GM12801 (cell line): ENCODE data around the gene ATP9B.

Experiments used
- TF ChIP-seq, protein P1 (sequence below): IDR thresholded peaks from one replicate; pipeline ENCODE4 v1.5.1; 2011; ENCODE audit warnings: control low read depth; ENCODE audit not compliant: insufficient read length; ENCODE audit errors: extremely low read depth

Gene ATP9B, protein sequence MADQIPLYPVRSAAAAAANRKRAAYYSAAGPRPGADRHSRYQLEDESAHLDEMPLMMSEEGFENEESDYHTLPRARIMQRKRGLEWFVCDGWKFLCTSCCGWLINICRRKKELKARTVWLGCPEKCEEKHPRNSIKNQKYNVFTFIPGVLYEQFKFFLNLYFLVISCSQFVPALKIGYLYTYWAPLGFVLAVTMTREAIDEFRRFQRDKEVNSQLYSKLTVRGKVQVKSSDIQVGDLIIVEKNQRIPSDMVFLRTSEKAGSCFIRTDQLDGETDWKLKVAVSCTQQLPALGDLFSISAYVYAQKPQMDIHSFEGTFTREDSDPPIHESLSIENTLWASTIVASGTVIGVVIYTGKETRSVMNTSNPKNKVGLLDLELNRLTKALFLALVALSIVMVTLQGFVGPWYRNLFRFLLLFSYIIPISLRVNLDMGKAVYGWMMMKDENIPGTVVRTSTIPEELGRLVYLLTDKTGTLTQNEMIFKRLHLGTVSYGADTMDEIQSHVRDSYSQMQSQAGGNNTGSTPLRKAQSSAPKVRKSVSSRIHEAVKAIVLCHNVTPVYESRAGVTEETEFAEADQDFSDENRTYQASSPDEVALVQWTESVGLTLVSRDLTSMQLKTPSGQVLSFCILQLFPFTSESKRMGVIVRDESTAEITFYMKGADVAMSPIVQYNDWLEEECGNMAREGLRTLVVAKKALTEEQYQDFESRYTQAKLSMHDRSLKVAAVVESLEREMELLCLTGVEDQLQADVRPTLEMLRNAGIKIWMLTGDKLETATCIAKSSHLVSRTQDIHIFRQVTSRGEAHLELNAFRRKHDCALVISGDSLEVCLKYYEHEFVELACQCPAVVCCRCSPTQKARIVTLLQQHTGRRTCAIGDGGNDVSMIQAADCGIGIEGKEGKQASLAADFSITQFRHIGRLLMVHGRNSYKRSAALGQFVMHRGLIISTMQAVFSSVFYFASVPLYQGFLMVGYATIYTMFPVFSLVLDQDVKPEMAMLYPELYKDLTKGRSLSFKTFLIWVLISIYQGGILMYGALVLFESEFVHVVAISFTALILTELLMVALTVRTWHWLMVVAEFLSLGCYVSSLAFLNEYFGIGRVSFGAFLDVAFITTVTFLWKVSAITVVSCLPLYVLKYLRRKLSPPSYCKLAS

DNA sequence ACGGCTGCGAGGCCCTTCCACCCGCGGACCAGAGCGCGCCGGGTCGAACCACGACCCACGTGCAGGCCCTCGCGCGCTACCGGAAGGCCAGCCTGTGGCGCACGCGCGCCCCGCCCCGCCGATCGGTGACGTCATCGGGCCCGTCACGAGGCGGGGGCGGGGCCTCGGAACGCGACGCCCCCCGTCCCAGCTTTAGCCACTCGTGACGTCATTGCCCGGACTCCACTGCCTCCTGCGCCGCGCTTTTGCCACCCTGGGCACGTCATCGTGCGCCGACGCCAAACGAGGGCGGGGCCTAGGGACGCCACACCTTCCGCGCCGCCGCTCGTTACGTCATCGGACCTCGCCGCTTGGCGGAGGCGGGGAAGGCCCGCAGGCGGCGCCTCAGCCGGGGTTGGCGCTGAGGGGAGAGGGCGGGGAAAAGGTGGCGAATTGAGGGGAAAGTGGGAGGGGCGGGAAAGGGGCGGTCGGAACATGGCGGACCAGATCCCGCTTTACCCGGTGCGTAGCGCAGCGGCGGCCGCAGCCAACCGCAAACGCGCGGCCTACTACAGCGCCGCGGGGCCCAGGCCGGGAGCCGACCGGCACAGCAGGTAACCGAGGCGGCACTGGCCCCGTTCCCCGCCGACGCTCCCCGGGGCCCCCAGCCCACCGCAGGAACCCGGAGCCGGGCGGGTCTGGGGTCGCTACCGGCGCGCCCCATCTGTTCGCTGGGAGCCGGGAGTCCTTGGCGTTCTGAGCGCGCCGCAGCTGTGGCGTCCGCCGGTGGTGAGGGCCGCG is at the start of gene ATP9B:
Gene ATP9B (plus strand): TSS at position 458 of the 780 bp plus-strand sequence. CDS start 17 bp downstream, at position 475.
- TF ChIP-seq, protein P1, sequence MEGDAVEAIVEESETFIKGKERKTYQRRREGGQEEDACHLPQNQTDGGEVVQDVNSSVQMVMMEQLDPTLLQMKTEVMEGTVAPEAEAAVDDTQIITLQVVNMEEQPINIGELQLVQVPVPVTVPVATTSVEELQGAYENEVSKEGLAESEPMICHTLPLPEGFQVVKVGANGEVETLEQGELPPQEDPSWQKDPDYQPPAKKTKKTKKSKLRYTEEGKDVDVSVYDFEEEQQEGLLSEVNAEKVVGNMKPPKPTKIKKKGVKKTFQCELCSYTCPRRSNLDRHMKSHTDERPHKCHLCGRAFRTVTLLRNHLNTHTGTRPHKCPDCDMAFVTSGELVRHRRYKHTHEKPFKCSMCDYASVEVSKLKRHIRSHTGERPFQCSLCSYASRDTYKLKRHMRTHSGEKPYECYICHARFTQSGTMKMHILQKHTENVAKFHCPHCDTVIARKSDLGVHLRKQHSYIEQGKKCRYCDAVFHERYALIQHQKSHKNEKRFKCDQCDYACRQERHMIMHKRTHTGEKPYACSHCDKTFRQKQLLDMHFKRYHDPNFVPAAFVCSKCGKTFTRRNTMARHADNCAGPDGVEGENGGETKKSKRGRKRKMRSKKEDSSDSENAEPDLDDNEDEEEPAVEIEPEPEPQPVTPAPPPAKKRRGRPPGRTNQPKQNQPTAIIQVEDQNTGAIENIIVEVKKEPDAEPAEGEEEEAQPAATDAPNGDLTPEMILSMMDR, result no peak

DNA sequence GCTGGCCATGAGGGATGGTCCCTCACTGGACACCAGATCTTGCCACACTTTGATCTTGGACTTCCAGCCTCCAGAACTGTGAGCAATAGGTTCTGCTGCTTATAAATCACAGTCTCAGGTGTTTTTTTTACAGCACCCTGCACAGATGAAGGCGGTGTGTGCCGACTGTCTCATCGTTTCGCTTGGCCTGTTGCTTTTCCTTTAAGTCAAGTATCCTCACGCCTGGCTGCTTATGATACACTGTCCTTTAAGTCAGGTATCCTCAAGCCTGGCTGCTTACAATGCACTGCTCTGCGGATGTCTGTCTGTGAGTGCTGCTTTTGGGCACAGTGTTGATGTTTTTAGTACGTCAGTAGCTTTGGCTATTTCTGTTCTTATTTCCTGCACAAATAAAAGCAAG is 49.3 kb upstream of the ATP9B start:
- TF ChIP-seq, protein P1, result no peak

DNA sequence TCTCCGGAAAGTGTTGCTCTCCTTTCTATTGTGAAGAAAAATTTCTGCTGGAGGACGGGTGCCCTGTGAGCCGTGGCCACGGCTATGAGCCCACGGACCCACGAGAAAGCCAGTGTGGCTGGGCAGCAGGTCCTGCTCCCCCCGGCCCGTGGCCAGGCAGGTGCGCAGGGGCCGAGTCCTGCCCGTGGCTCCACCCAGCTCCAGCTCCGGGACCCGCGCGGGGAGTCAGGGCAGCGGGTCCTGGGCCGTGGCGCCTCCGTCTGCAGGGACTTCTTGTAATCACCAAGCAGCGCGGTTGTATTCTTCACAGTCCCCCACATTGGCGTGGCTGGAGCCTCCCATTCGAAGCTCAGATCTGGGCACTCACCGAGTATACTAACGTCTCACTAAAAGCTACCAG is 46.6 kb upstream of the ATP9B start:
- TF ChIP-seq, protein P1, result no peak

DNA sequence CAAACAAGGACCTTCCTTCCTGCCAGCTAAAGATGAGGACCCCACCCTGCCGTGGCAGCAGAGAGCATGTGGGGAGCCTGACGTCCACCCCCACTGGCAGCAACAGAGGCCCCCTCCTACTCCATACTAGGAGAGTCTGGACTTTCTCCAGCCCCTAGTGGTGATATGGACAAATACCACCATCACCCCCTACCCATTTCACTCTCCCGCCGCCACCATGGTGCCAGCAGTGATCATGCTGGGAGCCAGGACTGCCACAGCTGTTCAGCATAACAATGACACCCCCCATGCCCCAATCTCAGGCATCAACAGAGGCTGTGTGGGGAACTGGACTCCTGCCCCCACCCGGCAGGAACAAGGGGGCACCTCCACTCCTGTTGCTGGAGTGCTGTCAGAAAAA is 42.7 kb upstream of the ATP9B start:
- TF ChIP-seq, protein P1, result no peak

DNA sequence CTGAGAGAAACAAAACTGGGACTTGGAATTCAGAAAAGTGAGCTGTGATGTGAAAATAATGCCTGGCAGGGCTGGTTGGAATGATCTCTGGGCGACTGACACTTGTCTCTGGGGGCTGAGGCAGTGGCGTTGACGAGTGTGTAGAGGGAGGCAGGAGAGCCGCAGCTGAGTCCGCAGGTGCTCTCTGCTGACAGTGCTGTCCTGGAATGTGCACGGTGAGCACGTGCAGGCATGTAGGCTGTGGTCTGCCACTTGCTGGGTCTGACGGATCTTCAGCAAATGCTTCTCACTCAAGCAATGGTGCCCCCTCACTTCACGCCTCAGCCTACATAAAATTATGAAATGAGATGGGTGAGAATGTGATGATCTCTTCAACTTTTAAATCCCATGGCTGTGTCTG is 38.5 kb upstream of the ATP9B start:
- TF ChIP-seq, protein P1, result no peak

GRCh38 chr18:79042276-79042675 is 26.9 kb upstream of the ATP9B start:
- TF ChIP-seq, protein P1, result no peak
